BE2C (cell line): Measurements from ENCODE around the gene CENPH.
"Not testable (repeated sequence)": the region's sequence is repeated elsewhere in the genome, so short reads cannot be mapped to it uniquely, and the experiment has no call there.

ENCODE experiments used
- DNase-seq: peaks from one replicate; pipeline ENCODE4 v3.0.0-alpha.2; 2020
- H3K27me3 ChIP-seq: fragments of 250-450 bp; sonication (Bioruptor Pico); 2 replicates; pipeline ENCODE4 v1.5.1; 2020; ENCODE audit warnings: mild to moderate bottlenecking
- H3K36me3 ChIP-seq: fragments of 250-450 bp; sonication (Bioruptor Pico); 2 replicates; pipeline ENCODE4 v1.5.1; 2020; ENCODE audit warnings: mild to moderate bottlenecking
- H3K4me1 ChIP-seq: fragments of 250-450 bp; sonication (Bioruptor Pico); 2 replicates; pipeline ENCODE4 v1.5.1; 2020
- H3K4me3 ChIP-seq: 2 replicates; pipeline ENCODE4 v1.5.1; 2011; ENCODE audit warnings: low read depth, low read length
- H3K9me3 ChIP-seq: fragments of 250-450 bp; sonication (Bioruptor Pico); 2 replicates; pipeline ENCODE4 v1.5.1; 2020
- TF ChIP-seq, protein P1 (sequence below): IDR thresholded peaks from 2 replicates; pipeline ENCODE4 v1.5.1; 2012; ENCODE audit warnings: mild to moderate bottlenecking, low read depth, low read length

CENPH gene

GRCh38 chr5:69217151-69217511 lies 27.7 kb downstream of the CENPH start:
- H3K4me1 ChIP-seq = peaks cover 4% of the 10 kb centered on the region; the same call in 1 of the 2 replicates
- H3K9me3 ChIP-seq = no peaks in the 10 kb centered on the region
- H3K36me3 ChIP-seq = no peaks in the 10 kb centered on the region
- H3K27me3 ChIP-seq = no peaks in the 10 kb centered on the region
- TF ChIP-seq, protein P1, sequence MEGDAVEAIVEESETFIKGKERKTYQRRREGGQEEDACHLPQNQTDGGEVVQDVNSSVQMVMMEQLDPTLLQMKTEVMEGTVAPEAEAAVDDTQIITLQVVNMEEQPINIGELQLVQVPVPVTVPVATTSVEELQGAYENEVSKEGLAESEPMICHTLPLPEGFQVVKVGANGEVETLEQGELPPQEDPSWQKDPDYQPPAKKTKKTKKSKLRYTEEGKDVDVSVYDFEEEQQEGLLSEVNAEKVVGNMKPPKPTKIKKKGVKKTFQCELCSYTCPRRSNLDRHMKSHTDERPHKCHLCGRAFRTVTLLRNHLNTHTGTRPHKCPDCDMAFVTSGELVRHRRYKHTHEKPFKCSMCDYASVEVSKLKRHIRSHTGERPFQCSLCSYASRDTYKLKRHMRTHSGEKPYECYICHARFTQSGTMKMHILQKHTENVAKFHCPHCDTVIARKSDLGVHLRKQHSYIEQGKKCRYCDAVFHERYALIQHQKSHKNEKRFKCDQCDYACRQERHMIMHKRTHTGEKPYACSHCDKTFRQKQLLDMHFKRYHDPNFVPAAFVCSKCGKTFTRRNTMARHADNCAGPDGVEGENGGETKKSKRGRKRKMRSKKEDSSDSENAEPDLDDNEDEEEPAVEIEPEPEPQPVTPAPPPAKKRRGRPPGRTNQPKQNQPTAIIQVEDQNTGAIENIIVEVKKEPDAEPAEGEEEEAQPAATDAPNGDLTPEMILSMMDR = no peak
- H3K4me3 ChIP-seq = peak overlapping the region; percentile 98
- no peak for DNase-seq

GRCh38 chr5:69217548-69218526 lies 28.5 kb downstream of the CENPH start:
- TF ChIP-seq, protein P1 = peak; percentile 11; the same call in 1 of the 2 replicates
- peaks cover 4% of the 10 kb centered on the region; the same call in 1 of the 2 replicates for H3K4me1 ChIP-seq
- DNase-seq = peak; percentile 98
- no peaks in the 10 kb centered on the region for H3K36me3 ChIP-seq
- H3K27me3 ChIP-seq = no peaks in the 10 kb centered on the region
- H3K4me3 ChIP-seq = peak overlapping the region; percentile 98
- no peaks in the 10 kb centered on the region for H3K9me3 ChIP-seq

DNA sequence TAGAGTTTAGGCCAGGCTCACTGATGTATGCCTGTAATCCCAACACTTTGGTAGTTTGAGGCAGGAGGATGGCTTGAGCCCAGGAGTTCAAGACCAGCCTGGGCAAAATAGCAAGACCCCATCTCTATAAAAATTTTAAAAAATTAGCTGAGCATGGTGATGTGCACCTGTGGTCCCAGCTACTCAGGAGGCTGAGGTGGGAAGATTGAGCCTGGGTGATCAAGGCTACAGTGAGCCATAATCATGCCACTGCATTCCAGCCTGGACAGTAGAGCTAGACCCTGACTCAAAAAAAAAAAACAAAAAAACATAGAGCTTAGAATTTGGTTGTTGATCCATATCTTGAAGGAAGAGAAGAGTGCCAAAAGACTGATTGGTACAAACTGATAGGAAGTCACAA lies 30.6 kb downstream of the CENPH start:
- TF ChIP-seq, protein P1 = no peak
- H3K9me3 ChIP-seq = no peaks in the 10 kb centered on the region
- peaks cover 4% of the 10 kb centered on the region; the same call in 1 of the 2 replicates for H3K4me1 ChIP-seq
- peaks cover 2% of the 10 kb centered on the region; the same call in 1 of the 2 replicates for H3K36me3 ChIP-seq
- H3K4me3 ChIP-seq = no peak overlapping the region
- H3K27me3 ChIP-seq = no peaks in the 10 kb centered on the region
- DNase-seq = no peak

DNA sequence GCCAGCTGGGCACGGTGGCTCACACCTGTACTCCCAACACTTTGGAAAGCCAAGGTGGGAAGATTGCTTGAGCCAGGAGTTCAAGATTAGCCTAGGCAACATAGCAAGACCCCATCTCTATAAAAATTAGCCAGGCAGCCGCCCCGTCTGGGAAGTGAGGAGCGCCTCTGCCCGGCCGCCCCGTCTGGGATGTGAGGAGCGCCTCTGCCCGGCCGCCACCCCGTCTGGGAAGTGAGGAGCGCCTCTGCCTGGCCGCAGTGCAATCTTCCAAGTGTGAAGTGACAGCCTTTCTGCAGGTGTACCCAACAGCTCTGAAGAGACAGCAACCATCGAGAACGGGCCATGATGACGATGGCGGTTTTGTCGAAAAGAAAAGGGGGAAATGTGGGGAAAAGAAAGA lies 31.0 kb downstream of the CENPH start:
- not testable (repeated sequence) for DNase-seq, H3K9me3 ChIP-seq, H3K4me1 ChIP-seq

DNA sequence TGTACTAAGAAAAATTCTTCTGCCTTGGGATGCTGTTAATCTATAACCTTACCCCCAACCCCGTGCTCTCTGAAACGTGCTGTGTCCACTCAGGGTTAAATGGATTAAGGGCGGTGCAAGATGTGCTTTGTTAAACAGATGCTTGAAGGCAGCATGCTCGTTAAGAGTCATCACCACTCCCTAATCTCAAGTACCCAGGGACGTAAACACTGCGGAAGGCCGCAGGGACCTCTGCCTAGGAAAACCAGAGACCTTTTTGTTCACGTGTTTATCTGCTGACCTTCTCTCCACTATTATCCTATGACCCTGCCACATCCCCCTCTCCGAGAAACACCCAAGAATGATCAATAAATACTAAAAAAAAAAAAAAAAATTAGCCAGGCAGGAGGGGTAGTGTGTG lies 31.4 kb downstream of the CENPH start:
- not testable (repeated sequence) for H3K4me1 ChIP-seq, DNase-seq, H3K36me3 ChIP-seq, H3K9me3 ChIP-seq, H3K27me3 ChIP-seq, H3K4me3 ChIP-seq

More for the DNA sequence above, 31.0 kb downstream of the CENPH start:
- H3K4me3 ChIP-seq, H3K36me3 ChIP-seq, H3K27me3 ChIP-seq: not testable (repeated sequence)

DNA sequence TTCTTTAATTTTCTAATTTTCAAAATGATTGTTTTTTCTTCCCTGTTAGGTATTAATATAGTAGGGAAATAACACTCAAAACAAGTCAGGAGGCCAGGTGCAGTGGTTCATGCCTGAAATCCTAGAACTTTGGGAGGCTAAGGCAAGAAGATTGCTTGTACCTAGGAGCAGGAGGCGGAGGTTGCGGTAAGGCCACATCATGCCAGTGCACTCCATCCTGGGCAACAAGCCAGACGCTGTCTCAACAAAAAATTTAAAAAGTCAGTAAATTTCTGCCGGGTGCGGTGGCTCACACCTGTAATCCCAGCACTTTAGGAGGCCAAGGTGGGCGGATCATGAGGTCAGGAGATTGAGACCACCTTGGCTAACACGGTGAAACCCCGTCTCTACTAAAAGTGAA lies 35.1 kb downstream of the CENPH start:
- H3K4me3 ChIP-seq = no peak overlapping the region
- H3K9me3 ChIP-seq = no peaks in the 10 kb centered on the region
- peaks cover 13% of the 10 kb centered on the region for H3K36me3 ChIP-seq
- H3K4me1 ChIP-seq = no peaks in the 10 kb centered on the region
- H3K27me3 ChIP-seq = no peaks in the 10 kb centered on the region
- DNase-seq = no peak
- TF ChIP-seq, protein P1 = no peak

DNA sequence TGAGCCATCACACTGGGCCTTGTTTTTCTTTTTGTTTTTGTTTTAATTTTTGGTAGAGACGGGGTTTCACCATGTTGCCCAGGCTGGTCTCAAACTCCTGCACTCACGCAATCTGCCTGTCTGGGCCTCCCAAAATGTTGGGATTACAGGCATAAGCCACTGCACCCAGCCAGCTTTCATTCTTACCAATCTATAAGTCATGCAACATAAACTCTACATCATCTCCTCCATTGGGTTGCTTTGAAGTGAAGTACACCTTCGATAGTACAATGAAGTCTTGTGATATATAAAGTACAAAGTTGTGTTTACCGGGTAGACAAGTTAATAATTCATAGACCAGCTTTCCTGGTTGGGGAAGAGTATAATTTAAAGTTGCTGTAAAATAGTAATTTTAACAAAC lies 36.5 kb downstream of the CENPH start:
- TF ChIP-seq, protein P1 = no peak
- DNase-seq = no peak
- H3K9me3 ChIP-seq = no peaks in the 10 kb centered on the region
- H3K4me3 ChIP-seq = no peak overlapping the region
- no peaks in the 10 kb centered on the region for H3K27me3 ChIP-seq
- H3K4me1 ChIP-seq = no peaks in the 10 kb centered on the region
- peaks cover 13% of the 10 kb centered on the region for H3K36me3 ChIP-seq
